ENCODE results near the gene OSBPL1A. TPM values are rescaled to one million over a fixed set of nuclear protein-coding genes. Genes with fewer than 3 reads are reported as not detected.

Gene OSBPL1A
- total RNA-seq, 1 donor from 2014 or later = 16.4 TPM

DNA sequence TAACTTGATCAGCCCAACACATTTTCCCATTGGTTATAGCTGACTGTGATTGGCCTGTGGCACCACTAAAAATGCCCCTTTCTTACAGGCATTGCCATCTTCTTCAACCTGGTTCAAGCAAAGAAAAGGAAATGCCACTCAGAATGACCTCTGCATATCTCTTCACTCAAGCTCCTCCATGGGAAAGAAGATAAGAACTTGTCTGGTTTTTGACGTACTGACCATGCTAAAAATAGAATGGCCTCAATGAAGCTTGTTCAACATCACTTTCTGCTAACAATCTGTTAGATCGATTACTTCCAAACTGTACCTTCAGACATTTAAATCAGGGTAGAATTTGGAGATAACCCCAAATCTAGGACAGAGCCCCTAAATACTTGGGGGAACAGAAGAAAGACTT, 149.3 kb downstream of the OSBPL1A start:
- Mint-ChIP-seq H3K9me3 (ENCODE audit: unreplicated experiment) (no peaks in the 10 kb centered on the region), H3K4me1 (ENCODE audit: unreplicated experiment) (peaks cover 13% of the 10 kb centered on the region), H3K4me3 (ENCODE audit: unreplicated experiment) (no peak overlapping the region), H3K27me3 (ENCODE audit: unreplicated experiment) (no peaks in the 10 kb centered on the region), H3K36me3 (ENCODE audit: low read depth, unreplicated experiment) (no peaks in the 10 kb centered on the region), H3K27ac (ENCODE audit: unreplicated experiment) (no peak overlapping the region)
- no peak for DNase-seq (ENCODE audit: low spot score)
- TF ChIP-seq, protein P1, sequence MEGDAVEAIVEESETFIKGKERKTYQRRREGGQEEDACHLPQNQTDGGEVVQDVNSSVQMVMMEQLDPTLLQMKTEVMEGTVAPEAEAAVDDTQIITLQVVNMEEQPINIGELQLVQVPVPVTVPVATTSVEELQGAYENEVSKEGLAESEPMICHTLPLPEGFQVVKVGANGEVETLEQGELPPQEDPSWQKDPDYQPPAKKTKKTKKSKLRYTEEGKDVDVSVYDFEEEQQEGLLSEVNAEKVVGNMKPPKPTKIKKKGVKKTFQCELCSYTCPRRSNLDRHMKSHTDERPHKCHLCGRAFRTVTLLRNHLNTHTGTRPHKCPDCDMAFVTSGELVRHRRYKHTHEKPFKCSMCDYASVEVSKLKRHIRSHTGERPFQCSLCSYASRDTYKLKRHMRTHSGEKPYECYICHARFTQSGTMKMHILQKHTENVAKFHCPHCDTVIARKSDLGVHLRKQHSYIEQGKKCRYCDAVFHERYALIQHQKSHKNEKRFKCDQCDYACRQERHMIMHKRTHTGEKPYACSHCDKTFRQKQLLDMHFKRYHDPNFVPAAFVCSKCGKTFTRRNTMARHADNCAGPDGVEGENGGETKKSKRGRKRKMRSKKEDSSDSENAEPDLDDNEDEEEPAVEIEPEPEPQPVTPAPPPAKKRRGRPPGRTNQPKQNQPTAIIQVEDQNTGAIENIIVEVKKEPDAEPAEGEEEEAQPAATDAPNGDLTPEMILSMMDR (IDR thresholded peaks at IDR 0.05; ENCODE audit: unreplicated experiment) = no peak

DNA sequence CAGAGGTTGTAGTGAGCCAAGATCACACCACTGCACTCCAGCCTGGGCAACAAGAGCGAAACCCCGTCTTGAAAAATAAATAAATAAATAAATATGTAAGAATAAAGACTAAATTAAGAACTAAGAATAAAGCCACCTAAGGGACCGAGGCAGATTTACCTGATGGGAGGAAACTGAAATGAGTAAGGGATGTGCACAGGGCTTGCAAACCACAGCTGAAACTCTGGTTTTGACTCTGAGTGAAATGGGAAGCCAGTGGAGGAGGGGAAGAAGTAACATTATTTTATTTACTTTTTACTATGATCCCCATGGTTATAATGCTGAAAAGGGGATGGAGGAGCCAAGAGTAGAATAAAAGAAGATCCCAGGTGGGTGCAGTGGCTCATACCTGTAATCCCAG, 151.5 kb downstream of the OSBPL1A start:
- H3K4me1 Mint-ChIP-seq (ENCODE audit: unreplicated experiment) = no peaks in the 10 kb centered on the region
- H3K9me3 Mint-ChIP-seq (ENCODE audit: unreplicated experiment) = no peaks in the 10 kb centered on the region
- TF ChIP-seq, protein P1 (IDR thresholded peaks at IDR 0.05; ENCODE audit: unreplicated experiment) = no peak
- H3K4me3 Mint-ChIP-seq (ENCODE audit: unreplicated experiment) = no peak overlapping the region
- no peaks in the 10 kb centered on the region for H3K27me3 Mint-ChIP-seq (ENCODE audit: unreplicated experiment)
- no peak overlapping the region for H3K27ac Mint-ChIP-seq (ENCODE audit: unreplicated experiment)
- H3K36me3 Mint-ChIP-seq (ENCODE audit: low read depth, unreplicated experiment) = no peaks in the 10 kb centered on the region
- no peak for DNase-seq (ENCODE audit: low spot score)

DNA sequence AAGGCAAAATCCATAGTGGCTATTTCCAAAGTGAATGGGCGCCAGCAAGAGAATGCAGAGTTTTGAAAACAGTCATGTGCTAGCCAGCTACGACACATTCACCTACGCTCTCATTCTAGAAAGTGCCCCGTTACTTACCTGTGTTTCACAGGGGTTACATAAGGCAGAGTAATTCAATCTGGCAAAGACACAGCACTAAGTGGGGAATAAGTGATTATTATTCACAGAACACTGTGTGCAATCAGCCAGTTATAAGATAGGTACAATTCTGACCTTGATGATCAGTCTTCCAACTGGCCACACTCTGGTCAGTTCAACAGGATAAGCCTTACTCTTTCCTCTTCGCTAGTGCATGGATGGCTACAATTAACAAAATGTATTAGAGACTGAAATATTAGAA, 152.9 kb downstream of the OSBPL1A start:
- TF ChIP-seq, protein P1 (IDR thresholded peaks at IDR 0.05; ENCODE audit: unreplicated experiment) = no peak
- no peak overlapping the region for H3K27ac Mint-ChIP-seq (ENCODE audit: unreplicated experiment)
- H3K4me3 Mint-ChIP-seq (ENCODE audit: unreplicated experiment) = no peak overlapping the region
- H3K9me3 Mint-ChIP-seq (ENCODE audit: unreplicated experiment) = no peaks in the 10 kb centered on the region
- DNase-seq (ENCODE audit: low spot score) = no peak
- no peaks in the 10 kb centered on the region for H3K4me1 Mint-ChIP-seq (ENCODE audit: unreplicated experiment)
- H3K36me3 Mint-ChIP-seq (ENCODE audit: low read depth, unreplicated experiment) = no peaks in the 10 kb centered on the region
- no peaks in the 10 kb centered on the region for H3K27me3 Mint-ChIP-seq (ENCODE audit: unreplicated experiment)

DNA sequence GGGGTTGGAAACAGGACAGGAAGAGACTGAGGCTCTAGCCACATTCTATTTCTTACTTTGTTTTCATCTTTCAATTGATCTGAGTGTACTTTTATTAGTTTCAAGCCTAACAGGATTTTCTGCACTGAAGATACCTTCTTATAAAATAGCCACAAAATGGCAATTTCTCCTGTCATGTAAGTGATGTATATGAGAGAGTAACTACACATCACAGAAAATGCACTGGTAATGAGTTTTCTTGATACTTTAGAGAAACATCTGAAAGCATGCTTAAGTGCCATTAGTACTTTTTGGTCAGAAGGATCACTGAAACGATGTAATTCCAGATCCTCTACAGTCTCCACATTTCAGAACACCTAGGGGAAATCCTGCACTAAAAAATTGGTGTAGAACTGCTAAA, 153.9 kb downstream of the OSBPL1A start:
- TF ChIP-seq, protein P1 (IDR thresholded peaks at IDR 0.05; ENCODE audit: unreplicated experiment) = no peak
- H3K4me1 Mint-ChIP-seq (ENCODE audit: unreplicated experiment) = no peaks in the 10 kb centered on the region
- no peak for DNase-seq (ENCODE audit: low spot score)
- no peaks in the 10 kb centered on the region for H3K27me3 Mint-ChIP-seq (ENCODE audit: unreplicated experiment)
- H3K4me3 Mint-ChIP-seq (ENCODE audit: unreplicated experiment) = no peak overlapping the region
- H3K27ac Mint-ChIP-seq (ENCODE audit: unreplicated experiment) = no peak overlapping the region
- no peaks in the 10 kb centered on the region for H3K36me3 Mint-ChIP-seq (ENCODE audit: low read depth, unreplicated experiment)
- H3K9me3 Mint-ChIP-seq (ENCODE audit: unreplicated experiment) = no peaks in the 10 kb centered on the region

DNA sequence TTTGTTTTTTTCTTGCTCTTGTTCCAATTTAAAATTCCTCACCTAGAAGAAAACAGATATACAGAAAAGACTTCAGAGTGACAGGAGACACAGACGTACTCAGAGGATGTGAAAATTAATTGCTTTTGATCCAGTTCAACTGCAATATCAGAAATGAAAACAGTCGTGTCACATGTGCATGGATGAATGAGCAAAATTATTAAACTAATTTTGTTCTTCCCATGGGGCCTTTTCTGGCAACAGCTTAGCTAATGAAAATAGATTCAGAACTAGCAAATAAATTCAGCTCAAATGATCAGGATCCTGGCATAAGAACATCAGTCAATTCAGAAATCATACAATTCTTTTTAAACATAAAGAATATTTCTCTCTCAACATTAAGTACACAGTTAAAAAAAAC, 158.3 kb downstream of the OSBPL1A start:
- Mint-ChIP-seq H3K27ac (ENCODE audit: unreplicated experiment) (no peak overlapping the region), H3K27me3 (ENCODE audit: unreplicated experiment) (no peaks in the 10 kb centered on the region), H3K36me3 (ENCODE audit: low read depth, unreplicated experiment) (peaks cover 6% of the 10 kb centered on the region), H3K4me1 (ENCODE audit: unreplicated experiment) (peaks cover 2% of the 10 kb centered on the region), H3K9me3 (ENCODE audit: unreplicated experiment) (no peaks in the 10 kb centered on the region), H3K4me3 (ENCODE audit: unreplicated experiment) (no peak overlapping the region)
- TF ChIP-seq, protein P1 (IDR thresholded peaks at IDR 0.05; ENCODE audit: unreplicated experiment) = no peak
- DNase-seq (ENCODE audit: low spot score) = no peak

Measured in endothelial cell (in vitro differentiated cells).